SK-N-MC (cell line): ENCODE results near the gene WDR64.
"Not testable (repeated sequence)": the region's sequence is repeated elsewhere in the genome, so short reads cannot be mapped to it uniquely, and the experiment has no call there.

ENCODE experiments used
- DNase-seq: peaks from one replicate; pipeline ENCODE4 v3.0.0-alpha.2; 2011; ENCODE audit warnings: low read depth, low spot score
- H3K27ac ChIP-seq: fragments of 200-600 bp; sonication (generic); 2 replicates; pipeline ENCODE4 v1.5.1; 2016; ENCODE audit warnings: mixed run types
- H3K36me3 ChIP-seq: fragments of 200-600 bp; sonication (generic); 2 replicates; pipeline ENCODE4 v1.6.1; 2017; ENCODE audit warnings: antibody characterized with exemption, low read length, mixed read lengths; ENCODE audit not compliant: insufficient read depth
- H3K4me3 ChIP-seq: fragments of 200-600 bp; sonication (generic); 2 replicates; pipeline ENCODE4 v1.5.1; 2016
- H3K9ac ChIP-seq: fragments of 200-600 bp; sonication (generic); 2 replicates; pipeline ENCODE4 v1.8.0; 2017; ENCODE audit warnings: mixed run types, mixed read lengths; ENCODE audit not compliant: insufficient read length
- H3K9me3 ChIP-seq: fragments of 200-600 bp; sonication (generic); 2 replicates; pipeline ENCODE4 v1.6.1; 2017; ENCODE audit warnings: low read depth, mild to moderate bottlenecking, antibody characterized with exemption, low read length, moderate library complexity, mixed read lengths
- EZH2 ChIP-seq: fragments of 200-600 bp; sonication (generic); IDR thresholded peaks from one replicate; pipeline ENCODE4 v1.6.1; 2017; ENCODE audit warnings: antibody characterized with exemption
- FOXP2 ChIP-seq: optimal IDR thresholded peaks from 2 replicates; pipeline ENCODE3; 2011; ENCODE audit warnings: mild to moderate bottlenecking, moderate library complexity; ENCODE audit not compliant: insufficient read depth; ENCODE audit errors: extremely low read length, control extremely low read depth
- POLR2AphosphoS5 ChIP-seq: IDR thresholded peaks from 2 replicates; pipeline ENCODE4 v1.6.1; 2012; ENCODE audit warnings: mild to moderate bottlenecking, low read depth, low read length, borderline replicate concordance

Gene WDR64

GRCh38 chr1:241658081-241658793, 6.2 kb downstream of the WDR64 start:
- no peak for DNase-seq
- no peak for TF ChIP-seq POLR2AphosphoS5
- no peak for TF ChIP-seq FOXP2
- no peak for TF ChIP-seq EZH2
- Histone ChIP-seq H3K9me3 (no peaks in the 10 kb centered on the region), H3K9ac (no peak overlapping the region), H3K27ac (no peak overlapping the region), H3K4me3 (no peak overlapping the region), H3K36me3 (no peaks in the 10 kb centered on the region)

DNA sequence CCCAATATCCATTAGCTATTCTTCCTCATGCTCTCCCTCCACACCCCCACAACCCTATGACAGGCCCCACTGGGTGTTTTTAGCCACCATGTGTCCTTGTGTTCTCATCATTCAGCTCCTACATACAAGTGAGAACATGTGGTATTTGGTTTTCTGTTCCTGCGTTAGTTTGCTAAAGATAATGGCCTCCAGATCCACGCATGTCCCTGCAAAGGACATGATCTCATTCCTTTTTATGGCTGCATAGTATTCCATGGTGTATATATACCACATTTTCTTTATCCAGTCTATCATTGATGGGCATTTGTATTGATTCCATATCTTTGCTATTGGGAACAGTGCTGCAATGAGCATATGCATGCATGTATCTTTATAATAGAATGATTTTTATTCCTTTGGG, 6.9 kb downstream of the WDR64 start:
- not testable (repeated sequence) for H3K36me3 ChIP-seq, H3K27ac ChIP-seq, H3K9ac ChIP-seq, H3K9me3 ChIP-seq, H3K4me3 ChIP-seq, DNase-seq

GRCh38 chr1:241660424-241660972, 8.4 kb downstream of the WDR64 start:
- TF ChIP-seq FOXP2 (no peak), POLR2AphosphoS5 (no peak), EZH2 (no peak)
- Histone ChIP-seq H3K27ac (no peak overlapping the region), H3K36me3 (no peaks in the 10 kb centered on the region), H3K9ac (no peak overlapping the region), H3K9me3 (no peaks in the 10 kb centered on the region), H3K4me3 (no peak overlapping the region)
- DNase-seq = no peak

- peak; percentile 53 for DNase-seq
- H3K9me3 ChIP-seq = no peaks in the 10 kb centered on the region
- no peak for TF ChIP-seq FOXP2
- no peak for TF ChIP-seq EZH2
- no peak; the same call in 1 of the 2 replicates for TF ChIP-seq POLR2AphosphoS5
- no peaks in the 10 kb centered on the region for H3K36me3 ChIP-seq
- H3K4me3 ChIP-seq = peak overlapping the region; percentile 66
- H3K27ac ChIP-seq = peak overlapping the region; percentile 86
- H3K9ac ChIP-seq = no peak overlapping the region
Measured at GRCh38 chr1:241666419-241666818, 14.3 kb downstream of the WDR64 start.

GRCh38 chr1:241672301-241672700, 20.2 kb downstream of the WDR64 start:
- no peak for DNase-seq
- Histone ChIP-seq H3K9me3 (no peaks in the 10 kb centered on the region), H3K36me3 (no peaks in the 10 kb centered on the region), H3K27ac (no peak overlapping the region), H3K9ac (no peak overlapping the region), H3K4me3 (no peak overlapping the region)
- TF ChIP-seq EZH2 (no peak), POLR2AphosphoS5 (no peak), FOXP2 (no peak)

GRCh38 chr1:241674805-241675384, 22.8 kb downstream of the WDR64 start:
- H3K36me3 ChIP-seq = no peaks in the 10 kb centered on the region
- H3K9ac ChIP-seq = no peak overlapping the region
- H3K4me3 ChIP-seq = no peak overlapping the region
- no peak for TF ChIP-seq FOXP2
- TF ChIP-seq EZH2 = no peak
- TF ChIP-seq POLR2AphosphoS5 = no peak
- DNase-seq = no peak
- no peak overlapping the region for H3K27ac ChIP-seq
- H3K9me3 ChIP-seq = no peaks in the 10 kb centered on the region

- no peak for TF ChIP-seq FOXP2
- no peak for TF ChIP-seq POLR2AphosphoS5
- TF ChIP-seq EZH2 = no peak
- Histone ChIP-seq H3K27ac (no peak overlapping the region), H3K9me3 (no peaks in the 10 kb centered on the region), H3K9ac (no peak overlapping the region), H3K36me3 (no peaks in the 10 kb centered on the region), H3K4me3 (no peak overlapping the region)
- no peak for DNase-seq
Measured at GRCh38 chr1:241675983-241676382, 23.9 kb downstream of the WDR64 start.

DNA sequence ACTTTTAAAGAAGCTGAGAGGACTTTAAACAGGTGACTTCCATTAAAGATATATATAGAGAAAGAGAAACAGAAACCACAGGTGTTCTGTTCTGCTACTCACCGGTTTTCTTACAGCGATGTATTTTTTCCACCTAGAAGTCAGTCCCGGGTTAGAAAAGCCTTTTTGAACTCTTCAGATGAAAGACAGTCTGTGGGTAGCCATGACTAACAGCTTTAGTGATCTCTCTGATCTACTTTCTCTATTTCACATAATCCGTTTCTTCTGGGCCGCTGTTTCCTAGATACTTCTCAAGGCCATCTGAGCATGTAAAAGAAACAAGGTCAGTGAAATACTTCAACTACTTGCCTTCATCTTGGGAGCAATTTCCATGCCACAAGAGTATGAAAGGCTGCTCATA, 25.1 kb downstream of the WDR64 start:
- DNase-seq = no peak
- Histone ChIP-seq H3K9me3 (no peaks in the 10 kb centered on the region), H3K36me3 (no peaks in the 10 kb centered on the region), H3K4me3 (no peak overlapping the region), H3K27ac (no peak overlapping the region), H3K9ac (no peak overlapping the region)
- TF ChIP-seq FOXP2 = no peak

DNA sequence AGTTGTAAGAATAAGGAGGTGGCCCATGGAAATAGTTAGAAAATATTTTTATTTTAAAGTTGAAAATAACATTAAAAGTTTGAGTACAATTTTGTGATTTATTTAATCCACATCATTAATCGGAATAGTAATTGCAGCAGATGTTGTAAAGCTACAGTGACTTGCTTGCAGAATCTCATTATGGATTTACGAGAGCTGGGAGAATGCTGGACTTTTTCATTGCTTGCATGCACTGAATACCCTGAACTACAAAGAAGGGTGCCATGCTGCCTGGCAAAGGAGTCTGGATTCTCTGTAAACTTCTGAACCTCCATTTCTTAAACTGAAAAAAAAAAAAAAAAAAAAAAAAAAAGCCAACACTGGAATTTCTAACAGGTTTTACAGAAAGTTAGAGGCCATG, 26.5 kb downstream of the WDR64 start:
- TF ChIP-seq POLR2AphosphoS5 = no peak
- TF ChIP-seq EZH2 = no peak
- TF ChIP-seq FOXP2 = no peak

More for the DNA sequence above, 26.5 kb downstream of the WDR64 start:
- DNase-seq = no peak
- H3K9ac ChIP-seq = no peak overlapping the region
- no peaks in the 10 kb centered on the region for H3K9me3 ChIP-seq
- H3K36me3 ChIP-seq = no peaks in the 10 kb centered on the region
- H3K27ac ChIP-seq = peak overlapping the region; percentile 88
- H3K4me3 ChIP-seq = 0 out of 2 replicates have a peak overlapping the region, but pooled peaks have one; percentile 42
